IMR-90 (cell line): ENCODE results near the gene ZNF493. TPM values are rescaled to one million over a fixed set of nuclear protein-coding genes. Genes with fewer than 3 reads are reported as not detected.

Experiments used
- ATAC-seq: fragments of 200-7000 bp; cut with Tn5 transposase; 2 replicates; pipeline ENCODE4 v1.9.1; 2020; ENCODE audit warnings: low read depth, mild to moderate bottlenecking, moderate library complexity
- BruUV-seq: library from RNA; stranded (reverse); fragments of 400-500 nt; replicated peaks from 2 replicates; lab custom pipeline; 2021; lab: Mats Ljungman, UMichigan
- CTCF ChIA-PET: fragments of 300-600 bp; formaldehyde crosslinking; extraction: SDS; loops from one replicate; lab custom pipeline; 2021; ENCODE audit warnings: antibody characterized with exemption; lab: Yijun Ruan, JAX
- POLR2A ChIA-PET: fragments of 300-600 bp; sonication (Branson Sonifier 250); formaldehyde crosslinking; loops from one replicate; lab custom pipeline; 2022; ENCODE audit warnings: antibody characterized with exemption; ENCODE audit not compliant: unreplicated experiment; lab: Charles Lee
- DNase-seq: peaks from one replicate; pipeline ENCODE4 v3.0.0; 2013
- H2AFZ ChIP-seq: replicated peaks from 2 replicates; pipeline ENCODE3; 2013; ENCODE audit warnings: low read length, mild to moderate bottlenecking; ENCODE audit not compliant: poor library complexity
- H2AK5ac ChIP-seq: 2 replicates; pipeline ENCODE4 v1.6.1; 2013; ENCODE audit warnings: low read depth, low read length, inconsistent platforms
- H2AK9ac ChIP-seq: replicated peaks from 2 replicates; pipeline ENCODE3; 2013; ENCODE audit warnings: mild to moderate bottlenecking, low read depth, low read length, moderate library complexity; ENCODE audit not compliant: poor library complexity
- H2BK120ac ChIP-seq: 2 replicates; pipeline ENCODE4 v1.6.1; 2013; ENCODE audit warnings: low read depth, low read length, inconsistent platforms
- H2BK15ac ChIP-seq: 3 replicates; pipeline ENCODE4 v1.6.1; 2013; ENCODE audit warnings: low read depth, low read length, inconsistent platforms
- H2BK20ac ChIP-seq: 2 replicates; pipeline ENCODE4 v1.6.1; 2013; ENCODE audit warnings: low read depth, mild to moderate bottlenecking, inconsistent platforms, low read length, moderate library complexity
- H2BK5ac ChIP-seq: 2 replicates; pipeline ENCODE4 v1.6.1; 2013; ENCODE audit warnings: mild to moderate bottlenecking, low read depth, low read length, inconsistent platforms; ENCODE audit not compliant: poor library complexity, severe bottlenecking
- H3K14ac ChIP-seq: replicated peaks from 2 replicates; pipeline ENCODE4 v1.6.1; 2013; ENCODE audit warnings: low read depth, low read length, inconsistent platforms
- H3K18ac ChIP-seq: 2 replicates; pipeline ENCODE4 v1.6.1; 2013; ENCODE audit warnings: low read depth, low read length, control low read depth
- H3K23ac ChIP-seq: 2 replicates; pipeline ENCODE4 v1.6.1; 2013; ENCODE audit warnings: low read depth, low read length, inconsistent platforms
- H3K27ac ChIP-seq: 2 replicates; pipeline ENCODE4 v1.5.1; 2013; ENCODE audit warnings: mild to moderate bottlenecking, control low read depth, low read length; ENCODE audit not compliant: insufficient read depth
- H3K27me3 ChIP-seq: 2 replicates; pipeline ENCODE4 v1.6.1; 2013; ENCODE audit warnings: low read length; ENCODE audit not compliant: control insufficient read depth, insufficient read depth
- H3K36me3 ChIP-seq: 2 replicates; pipeline ENCODE4 v1.6.1; 2013; ENCODE audit warnings: low read length, mixed read lengths; ENCODE audit not compliant: control insufficient read depth, insufficient read depth
- H3K4ac ChIP-seq: 2 replicates; pipeline ENCODE4 v1.6.1; 2013; ENCODE audit warnings: low read depth, low read length, inconsistent platforms
- H3K4me1 ChIP-seq: 2 replicates; pipeline ENCODE4 v1.6.1; 2013; ENCODE audit warnings: low read length, mixed read lengths; ENCODE audit not compliant: control insufficient read depth, insufficient read depth
- H3K4me2 ChIP-seq: 2 replicates; pipeline ENCODE4 v1.6.1; 2013; ENCODE audit warnings: low read depth, mild to moderate bottlenecking, control low read depth, low read length, moderate library complexity
- H3K4me3 ChIP-seq: 2 replicates; pipeline ENCODE4 v1.5.1; 2013; ENCODE audit warnings: low read depth, mild to moderate bottlenecking, control low read depth, low read length, moderate library complexity; ENCODE audit not compliant: insufficient read depth
- H3K56ac ChIP-seq: 2 replicates; pipeline ENCODE4 v1.6.1; 2013; ENCODE audit warnings: low read length, inconsistent platforms; ENCODE audit not compliant: insufficient read depth; ENCODE audit errors: extremely low read depth
- H3K79me1 ChIP-seq, 2 experiments: 2 replicates each; pipeline ENCODE4 v1.6.1; 2013; ENCODE audit warnings: low read length in 2 of 2, inconsistent platforms in 1 of 2, low read depth in 1 of 2
- H3K9ac ChIP-seq: 2 replicates; pipeline ENCODE4 v1.6.1; 2013; ENCODE audit warnings: low read depth, low read length, control low read depth
- H3K9me1 ChIP-seq: 2 replicates; pipeline ENCODE4 v1.6.1; 2013; ENCODE audit warnings: low read length, inconsistent platforms; ENCODE audit not compliant: insufficient read depth
- H3K9me3 ChIP-seq: 2 replicates; pipeline ENCODE4 v1.6.1; 2013; ENCODE audit warnings: low read length; ENCODE audit not compliant: control insufficient read depth, insufficient read depth
- H4K20me1 ChIP-seq: 2 replicates; pipeline ENCODE4 v1.6.1; 2013; ENCODE audit warnings: low read length, inconsistent platforms; ENCODE audit not compliant: insufficient read depth
- H4K5ac ChIP-seq: 2 replicates; pipeline ENCODE4 v1.6.1; 2013; ENCODE audit warnings: mild to moderate bottlenecking, low read depth, low read length, control low read depth
- H4K8ac ChIP-seq, 2 experiments: 2 replicates each; pipeline ENCODE4 v1.6.1; 2013; ENCODE audit warnings: low read depth in 2 of 2, low read length in 2 of 2, control low read depth in 1 of 2, inconsistent platforms in 1 of 2
- H4K91ac ChIP-seq: 2 replicates; pipeline ENCODE4 v1.6.1; 2013; ENCODE audit warnings: low read depth, low read length, inconsistent platforms; ENCODE audit not compliant: insufficient read depth
- CHD1 ChIP-seq: IDR thresholded peaks from 2 replicates; pipeline ENCODE4 v1.6.1; 2012; ENCODE audit warnings: low read depth, low read length, improper control_type of control experiment
- RCOR1 ChIP-seq: IDR thresholded peaks from 2 replicates; pipeline ENCODE4 v1.6.1; 2012; ENCODE audit warnings: mild to moderate bottlenecking, low read length, improper control_type of control experiment; ENCODE audit not compliant: insufficient replicate concordance
- RFX5 ChIP-seq: IDR thresholded peaks from 2 replicates; pipeline ENCODE4 v1.8.0; 2012; ENCODE audit warnings: low read depth, mild to moderate bottlenecking, low read length, moderate library complexity
- WGBS, 2 experiments: methylation state at CpG; one replicate each; pipeline versions ENCODE4 v1.1.5 to v1.1.7; 2013; ENCODE audit warnings: missing lambda C conversion rate in 2 of 2; ENCODE audit not compliant: insufficient read length in 1 of 2; ENCODE audit errors: extremely low coverage in 2 of 2; 5-methylcytosine and 5-hydroxymethylcytosine counted together
- dilution Hi-C: fragments of 300-500 bp; cut with HindIII; formaldehyde crosslinking; loops from one replicate; pipeline ENCODE4 v1.14.3; 2018; ENCODE audit warnings: low sequenced_read_pairs; ENCODE audit not compliant: unreplicated experiment
- in situ Hi-C: fragments of 300-500 bp; cut with MboI; formaldehyde crosslinking; loops from 3 replicates; pipeline ENCODE4 v1.14.3; 2019; ENCODE audit warnings: low sequenced_read_pairs, inconsistent platforms, mixed read lengths
- intact Hi-C: fragments of 100-400 bp; cut with micrococcal nuclease; formaldehyde crosslinking; loops from 2 replicates; pipeline ENCODE4 v1.10.0; 2022
- polyA plus RNA-seq, 3 experiments: library from polyadenylated mRNA; depleted of rRNA; stranded (reverse); fragments of >200 nt; gene quantifications; 2 replicates each; pipeline ENCODE4 v1.2.3, GENCODE V29; 2012; ENCODE audit warnings: low replicate concordance in 1 of 3
- total RNA-seq: library from RNA; depleted of rRNA; stranded (reverse); fragments of >200 nt; gene quantifications from 2 replicates; pipeline ENCODE4 v1.2.3, GENCODE V29; 2012
- TF ChIP-seq, protein P1 (sequence below): conservative IDR thresholded peaks from 2 replicates; pipeline ENCODE4 v1.5.1; 2012; ENCODE audit warnings: mild to moderate bottlenecking, low read depth, low read length, improper control_type of control experiment

The ZNF493 gene
- total and polyA plus RNA-seq, 2 of the 4 experiments (the other 2 are of a cell fraction) = 2.1 to 3.4 TPM

DNA sequence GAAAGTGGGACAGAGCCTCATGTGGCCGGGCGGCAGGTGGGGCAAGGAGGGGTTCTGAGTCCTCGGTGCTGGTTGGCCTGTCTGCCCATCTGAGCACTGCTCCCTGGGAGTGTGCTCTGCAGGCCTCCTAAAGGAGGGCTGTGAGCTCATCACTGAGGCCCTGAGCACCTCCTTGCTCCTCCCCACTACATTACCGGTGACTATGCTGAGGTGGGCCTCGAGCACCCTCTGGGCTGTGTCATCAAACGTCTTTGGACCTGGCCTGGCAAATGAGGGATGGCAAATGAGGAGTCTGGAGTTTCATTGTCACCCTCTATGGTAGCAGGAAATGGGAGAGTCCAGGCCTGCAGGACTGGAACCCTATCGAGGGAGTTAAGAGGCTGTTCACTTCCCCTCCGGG lies 69.7 kb downstream of the ZNF493 start:
- no peak overlapping the region for H3K4me3 ChIP-seq
- H3K23ac ChIP-seq = no peak overlapping the region
- in situ Hi-C loops (no loop called here), dilution Hi-C loops (no loop called here), intact Hi-C loops (no loop called here)
- no peak overlapping the region for H3K18ac ChIP-seq
- no peak overlapping the region for H3K27ac ChIP-seq
- H3K36me3 ChIP-seq = no peaks in the 10 kb centered on the region
- no peak overlapping the region for H2AK5ac ChIP-seq
- H3K14ac ChIP-seq = no peak overlapping the region
- H2AK9ac ChIP-seq = no peak overlapping the region
- no peak overlapping the region for H4K8ac ChIP-seq
- H3K4ac ChIP-seq = no peak overlapping the region
- H3K79me1 ChIP-seq = no peaks in the 10 kb centered on the region
- no TSS peak for BruUV-seq
- H3K9me3 ChIP-seq = peaks cover 35% of the 10 kb centered on the region
- H2BK120ac ChIP-seq = no peak overlapping the region
- H3K9me1 ChIP-seq = no peaks in the 10 kb centered on the region
- no peaks in the 10 kb centered on the region for H4K20me1 ChIP-seq
- no CpG with 5 or more reads among the region's 8 CpGs for WGBS, 2 experiments
- no peak overlapping the region for H2AFZ ChIP-seq
- no peak overlapping the region for H3K4me2 ChIP-seq
- POLR2A ChIA-PET = no interaction called here
- no peak for TF ChIP-seq RCOR1
- no peak for TF ChIP-seq CHD1
- TF ChIP-seq, protein P1, sequence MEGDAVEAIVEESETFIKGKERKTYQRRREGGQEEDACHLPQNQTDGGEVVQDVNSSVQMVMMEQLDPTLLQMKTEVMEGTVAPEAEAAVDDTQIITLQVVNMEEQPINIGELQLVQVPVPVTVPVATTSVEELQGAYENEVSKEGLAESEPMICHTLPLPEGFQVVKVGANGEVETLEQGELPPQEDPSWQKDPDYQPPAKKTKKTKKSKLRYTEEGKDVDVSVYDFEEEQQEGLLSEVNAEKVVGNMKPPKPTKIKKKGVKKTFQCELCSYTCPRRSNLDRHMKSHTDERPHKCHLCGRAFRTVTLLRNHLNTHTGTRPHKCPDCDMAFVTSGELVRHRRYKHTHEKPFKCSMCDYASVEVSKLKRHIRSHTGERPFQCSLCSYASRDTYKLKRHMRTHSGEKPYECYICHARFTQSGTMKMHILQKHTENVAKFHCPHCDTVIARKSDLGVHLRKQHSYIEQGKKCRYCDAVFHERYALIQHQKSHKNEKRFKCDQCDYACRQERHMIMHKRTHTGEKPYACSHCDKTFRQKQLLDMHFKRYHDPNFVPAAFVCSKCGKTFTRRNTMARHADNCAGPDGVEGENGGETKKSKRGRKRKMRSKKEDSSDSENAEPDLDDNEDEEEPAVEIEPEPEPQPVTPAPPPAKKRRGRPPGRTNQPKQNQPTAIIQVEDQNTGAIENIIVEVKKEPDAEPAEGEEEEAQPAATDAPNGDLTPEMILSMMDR = no peak
- TF ChIP-seq RFX5 = no peak
- H3K9ac ChIP-seq = no peak overlapping the region
- CTCF ChIA-PET = no interaction called here
- H2BK15ac ChIP-seq = no peak overlapping the region
- no peak overlapping the region for H3K56ac ChIP-seq
- H4K5ac ChIP-seq = no peak overlapping the region
- no peak for DNase-seq
- H3K27me3 ChIP-seq = no peaks in the 10 kb centered on the region
- no peak overlapping the region for H2BK20ac ChIP-seq
- no peaks in the 10 kb centered on the region for H3K4me1 ChIP-seq
- H4K91ac ChIP-seq = no peak overlapping the region
- H2BK5ac ChIP-seq = no peak overlapping the region
- ATAC-seq = no peak
